NCI-H187 treated with DMSO at 0.1 percent for 48 hours (cell line): ENCODE results near the gene SPAG4.

Experiments used
- DNase-seq: peaks from one replicate; lab custom pipeline; 2025; lab: John Stamatoyannopoulos, UW

Gene SPAG4

DNA sequence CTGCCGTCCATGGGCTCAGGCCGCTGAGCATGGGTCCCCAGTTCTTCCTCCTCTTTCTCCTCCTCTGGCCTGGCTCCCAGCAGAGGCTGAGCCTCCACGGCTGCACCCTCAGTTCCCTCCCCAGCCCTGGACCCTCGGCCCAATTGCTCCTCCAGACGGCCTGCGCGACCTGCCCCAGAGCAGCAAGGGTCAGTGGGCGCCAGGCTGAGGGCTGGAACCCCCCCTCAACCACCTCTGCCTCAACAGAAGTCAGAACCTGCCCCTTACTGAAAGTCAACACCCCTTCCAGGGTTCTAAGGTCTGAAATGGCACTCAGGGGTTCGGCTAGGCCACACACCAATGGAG lies 15.9 kb upstream of the SPAG4 start:
- no peak for DNase-seq

DNA sequence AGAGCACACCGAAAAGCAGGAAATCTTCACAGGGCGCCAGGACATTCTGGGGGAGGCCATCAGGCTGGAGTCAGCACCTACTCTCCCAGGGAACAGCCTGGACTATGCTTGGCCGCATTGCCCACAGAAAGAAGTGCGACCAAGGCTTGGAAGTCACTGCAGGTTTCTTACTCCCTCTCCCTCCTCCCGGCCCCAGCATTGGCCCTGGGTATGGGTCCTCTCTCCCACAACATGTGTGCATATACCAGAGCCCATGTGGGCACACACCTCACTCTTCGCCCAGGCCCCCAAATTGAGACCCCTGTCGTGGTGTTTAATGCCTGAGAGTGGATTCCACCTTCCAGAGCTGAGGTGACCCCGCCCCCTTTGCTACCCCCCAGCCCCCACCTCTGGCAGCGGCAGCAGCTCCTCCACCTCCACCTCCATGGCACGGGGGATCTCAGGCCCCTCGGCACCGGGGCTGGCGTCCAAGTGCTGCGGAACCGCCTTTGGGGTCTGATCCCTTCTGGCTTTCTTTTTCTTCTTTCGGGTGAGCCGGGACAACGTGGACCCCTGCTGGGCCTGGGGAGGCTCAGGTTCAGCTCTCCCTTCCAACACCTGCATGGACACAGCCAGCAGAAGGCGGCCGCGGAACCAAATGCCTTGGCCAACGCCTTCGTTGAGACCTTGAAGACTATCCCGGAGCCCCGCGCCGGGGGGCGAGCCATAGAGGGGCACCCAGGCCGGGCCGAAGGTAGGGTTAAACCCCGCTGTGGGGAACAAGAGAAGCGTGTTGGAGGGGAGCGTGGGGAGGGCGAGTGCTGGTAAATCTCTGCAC lies 15.2 kb upstream of the SPAG4 start:
- no peak for DNase-seq

DNA sequence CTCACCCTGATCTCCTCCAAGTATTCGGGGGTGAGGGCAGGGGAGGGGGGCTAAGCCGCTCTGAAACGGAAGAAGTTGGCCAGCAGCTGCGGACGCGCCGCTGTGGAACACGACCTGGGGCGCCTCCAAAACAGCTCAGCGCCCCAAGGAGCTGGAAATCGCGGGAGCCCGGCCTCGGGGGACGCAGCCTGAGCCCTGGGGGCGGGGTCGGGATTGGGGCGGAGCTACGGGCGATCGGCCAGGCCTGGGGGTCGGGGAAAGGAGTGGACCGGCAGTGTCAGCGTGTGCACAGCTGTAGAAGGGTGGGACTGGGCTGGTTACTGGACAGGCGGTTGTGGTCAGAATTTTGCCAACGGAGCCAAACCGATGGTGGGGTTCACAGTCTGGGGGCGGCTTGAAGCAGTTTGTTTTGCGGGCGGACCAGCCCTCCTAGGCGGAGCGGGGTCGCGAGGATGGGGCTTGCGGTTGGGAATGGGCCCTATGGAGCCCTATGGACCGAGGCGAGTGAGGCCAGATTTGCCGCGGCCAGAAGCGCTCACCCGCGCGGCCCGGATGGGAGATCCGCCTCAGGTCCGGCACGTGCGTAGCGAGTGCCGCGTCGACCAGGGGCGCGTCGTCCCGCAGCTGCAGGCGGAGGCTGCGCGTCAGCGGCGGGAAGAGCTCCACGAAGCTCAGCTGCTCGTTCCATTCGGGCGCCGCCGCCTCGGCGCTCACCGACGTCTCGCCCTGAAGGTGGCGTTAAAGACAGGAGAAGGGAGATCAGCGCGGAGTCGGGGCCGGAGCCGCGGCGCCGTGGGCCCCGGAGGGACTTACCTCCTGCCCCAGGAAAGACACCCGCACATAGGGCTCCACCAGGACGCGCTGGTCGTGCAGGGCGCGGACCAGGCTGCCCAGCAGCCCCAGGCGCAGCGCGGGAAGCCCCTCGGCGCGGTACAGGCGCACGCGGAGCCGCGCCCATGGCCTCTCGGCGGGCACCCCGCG lies 14.3 kb upstream of the SPAG4 start:
- DNase-seq: no peak

DNA sequence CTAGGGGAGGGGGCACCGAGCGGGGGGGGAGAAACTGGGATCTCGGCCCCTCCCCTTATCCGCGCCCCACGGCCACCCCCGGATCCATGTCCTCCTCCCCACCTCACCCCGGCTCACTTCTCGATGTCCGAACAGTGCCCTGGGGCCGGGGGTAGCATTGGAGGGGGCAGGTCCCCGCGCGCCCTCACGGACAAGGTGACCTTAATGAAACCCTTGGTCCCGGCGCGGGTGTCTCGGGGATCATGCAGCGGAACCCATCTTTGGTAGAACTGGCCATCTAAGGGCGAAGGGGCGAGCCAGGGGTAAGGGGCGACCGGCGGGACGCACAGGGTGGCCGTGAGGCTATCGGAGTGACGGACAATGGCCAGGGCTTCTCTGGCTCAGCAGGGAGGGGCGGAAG lies 13.6 kb upstream of the SPAG4 start:
- no peak for DNase-seq

DNA sequence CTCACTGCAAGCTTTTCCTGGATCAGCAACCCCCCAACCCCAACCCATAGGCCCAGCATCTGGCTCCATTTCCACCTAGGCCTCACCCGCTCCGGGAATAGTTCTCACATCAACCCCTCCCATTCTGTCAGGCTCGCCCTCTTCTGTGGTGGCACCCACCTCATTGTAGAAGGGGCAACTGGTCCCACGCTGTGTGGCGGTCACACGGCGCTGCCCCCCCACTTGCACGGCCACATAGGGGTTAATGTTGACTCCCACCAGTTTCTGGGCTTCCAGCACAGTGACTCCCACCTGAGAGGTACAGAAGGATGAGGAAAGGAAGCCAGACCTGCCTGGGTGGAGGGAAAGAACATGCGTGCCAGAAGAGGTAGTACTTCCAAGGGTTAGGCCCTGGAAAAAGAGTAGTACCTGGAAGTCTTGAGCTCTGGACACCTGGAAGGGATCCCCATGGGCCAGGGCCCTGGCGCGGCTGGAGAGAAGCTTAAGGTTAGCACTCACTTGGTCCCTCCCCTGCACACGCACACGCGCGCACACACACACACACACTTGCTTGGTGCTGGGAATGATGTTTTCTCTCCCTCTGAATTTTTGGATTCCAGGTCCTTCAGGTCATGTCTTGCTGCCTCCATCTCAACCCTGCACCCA lies 12.7 kb upstream of the SPAG4 start:
- no peak for DNase-seq

DNA sequence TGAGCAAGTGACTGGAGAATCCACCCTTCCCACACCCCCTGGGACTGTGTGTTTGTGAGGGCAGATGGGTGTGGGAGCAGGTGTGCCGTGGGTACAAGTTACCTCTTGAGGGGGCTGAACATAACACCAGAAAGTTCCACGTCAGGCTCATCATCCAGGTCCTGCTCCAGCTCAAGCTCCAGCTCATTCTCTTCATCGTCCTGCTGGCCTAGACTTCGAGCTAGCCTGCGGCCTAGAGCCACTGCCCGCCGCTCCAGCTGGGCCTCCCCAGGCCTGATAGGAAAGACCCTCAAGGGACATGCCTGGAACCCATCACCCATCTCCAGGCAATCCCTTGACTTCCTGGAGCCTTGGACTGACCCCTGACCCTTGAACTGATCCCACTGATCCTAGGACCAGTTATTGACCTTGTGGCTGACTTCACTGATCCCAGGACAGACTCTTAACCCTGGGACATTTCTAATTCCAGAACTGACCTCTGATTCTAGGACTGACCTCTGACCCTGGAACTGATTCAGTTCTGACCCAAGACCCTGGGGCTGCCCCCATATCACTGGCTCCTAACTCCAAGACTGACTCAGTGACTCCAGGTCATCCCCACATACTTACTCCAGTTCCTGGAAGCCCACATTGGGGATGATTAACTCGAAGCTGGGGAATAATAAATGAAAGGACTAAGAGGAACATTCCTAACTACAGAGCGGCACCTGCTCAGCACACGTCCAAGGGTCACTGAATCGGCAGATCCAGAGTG lies 11.8 kb upstream of the SPAG4 start:
- DNase-seq: no peak

DNA sequence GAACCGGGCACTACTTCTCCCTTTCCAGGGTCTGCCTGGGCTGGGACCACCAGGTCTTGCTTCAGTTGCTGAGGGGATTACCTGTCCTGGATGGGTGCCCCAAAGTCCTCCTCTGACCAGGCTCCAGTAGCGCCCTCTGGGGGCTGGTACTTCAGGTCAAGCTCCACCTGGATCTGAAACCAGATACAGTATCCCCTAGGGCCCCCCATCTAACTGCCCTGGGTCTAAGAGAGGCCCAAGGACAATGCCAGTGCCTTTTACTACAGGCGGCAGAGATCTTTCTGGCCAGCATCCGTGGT lies 11.2 kb upstream of the SPAG4 start:
- DNase-seq: no peak

DNA sequence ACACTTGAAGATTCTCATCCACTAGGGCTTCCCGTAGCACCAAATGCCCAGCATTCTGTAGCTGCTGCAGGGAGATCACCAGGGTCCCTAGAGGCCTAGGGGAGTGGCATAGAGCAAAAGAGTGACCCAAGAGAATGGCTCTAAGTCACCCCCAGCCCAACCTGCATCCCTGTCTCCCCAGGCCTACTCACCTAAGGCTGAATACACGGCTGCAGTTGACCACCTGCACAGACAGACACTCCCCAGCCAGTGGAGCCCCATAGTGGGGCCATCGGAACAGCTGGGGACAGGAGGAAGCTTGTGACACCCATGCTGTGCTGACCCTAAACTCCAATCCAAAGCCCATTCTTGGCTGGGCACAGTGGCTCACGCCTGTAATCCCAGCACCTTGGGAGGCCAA lies 9.5 kb upstream of the SPAG4 start:
- DNase-seq: no peak

DNA sequence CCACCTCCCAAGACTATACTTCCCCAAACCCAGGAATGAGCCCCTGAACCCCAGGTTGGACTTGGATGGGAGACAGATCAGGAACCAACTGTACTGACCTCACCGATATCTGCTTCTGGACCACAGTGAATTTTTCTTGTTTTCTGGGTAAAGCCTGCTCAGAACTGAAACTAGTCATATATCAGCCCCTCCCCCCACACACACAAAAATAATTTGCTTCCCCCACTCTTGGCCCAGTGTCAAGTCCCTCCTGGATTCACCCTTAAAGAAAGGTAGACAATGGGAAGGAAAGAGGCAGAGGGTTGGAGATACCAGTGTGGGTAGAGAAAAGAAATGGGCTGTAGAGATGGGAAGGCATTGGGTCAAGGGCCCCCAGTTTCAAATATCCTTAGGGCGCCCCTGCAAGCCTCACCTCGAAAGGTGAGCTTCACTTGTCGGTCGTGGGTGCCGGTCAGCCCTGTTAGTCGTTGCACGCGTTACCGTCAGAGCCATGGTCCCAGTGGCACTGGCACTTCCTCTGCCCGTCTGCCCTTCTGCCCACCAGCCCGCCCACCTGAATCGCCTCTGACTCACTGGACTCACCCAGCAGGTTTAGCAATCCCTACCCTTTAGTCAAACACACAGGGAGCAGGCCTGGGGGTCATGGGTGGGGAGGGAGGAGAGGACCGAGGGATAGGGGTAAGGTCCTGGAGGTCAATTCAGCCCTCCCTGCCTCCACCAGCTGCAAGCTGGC lies 8.5 kb upstream of the SPAG4 start:
- no peak for DNase-seq

DNA sequence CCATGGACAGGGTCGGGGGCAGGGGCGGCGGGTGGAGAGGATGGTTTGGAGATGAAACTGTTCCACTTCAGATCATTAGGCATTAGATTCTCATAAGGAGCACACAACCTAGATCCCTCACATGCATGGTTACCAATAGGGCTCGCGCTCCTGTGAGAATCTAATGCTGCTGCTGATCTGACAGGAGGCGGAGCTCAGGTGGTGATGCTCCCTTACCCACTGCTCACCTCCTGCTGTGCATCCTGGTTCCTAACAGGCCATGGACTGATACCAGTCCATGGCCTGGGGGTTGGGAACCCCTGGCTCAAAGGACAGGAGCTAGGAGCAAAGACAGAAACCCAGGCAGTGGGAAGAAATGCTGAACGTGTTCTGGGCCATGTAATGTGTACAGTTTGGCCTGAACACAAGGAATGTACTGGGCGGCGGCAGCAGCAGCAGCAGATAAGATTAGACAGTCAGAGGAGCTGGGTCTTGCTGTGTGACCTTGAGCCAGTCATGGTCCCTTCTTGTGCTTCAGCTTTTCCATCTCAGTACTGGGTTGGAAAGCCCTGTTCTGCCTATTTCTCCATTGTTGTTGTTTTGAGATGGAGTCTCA lies 4.7 kb upstream of the SPAG4 start:
- no peak for DNase-seq

DNA sequence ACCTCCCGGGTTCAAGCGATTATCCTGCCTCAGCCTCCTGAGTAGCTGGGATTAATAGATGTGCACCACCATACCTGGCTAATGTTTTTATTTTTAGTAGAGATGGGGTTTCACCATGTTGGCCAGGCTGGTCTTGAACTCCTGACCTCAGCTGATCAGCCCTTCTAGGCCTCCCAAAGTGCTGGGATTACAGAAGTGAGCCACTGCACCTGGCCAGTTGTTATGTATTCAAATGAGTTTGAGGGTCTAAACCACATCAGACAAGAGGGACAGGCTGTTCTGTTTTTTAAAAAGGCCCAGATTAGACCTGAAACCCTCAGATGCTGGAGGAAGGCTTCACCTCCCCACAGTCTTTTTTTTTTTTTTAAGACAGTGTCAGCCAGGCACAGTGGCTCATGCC lies 4.1 kb upstream of the SPAG4 start:
- no peak for DNase-seq

DNA sequence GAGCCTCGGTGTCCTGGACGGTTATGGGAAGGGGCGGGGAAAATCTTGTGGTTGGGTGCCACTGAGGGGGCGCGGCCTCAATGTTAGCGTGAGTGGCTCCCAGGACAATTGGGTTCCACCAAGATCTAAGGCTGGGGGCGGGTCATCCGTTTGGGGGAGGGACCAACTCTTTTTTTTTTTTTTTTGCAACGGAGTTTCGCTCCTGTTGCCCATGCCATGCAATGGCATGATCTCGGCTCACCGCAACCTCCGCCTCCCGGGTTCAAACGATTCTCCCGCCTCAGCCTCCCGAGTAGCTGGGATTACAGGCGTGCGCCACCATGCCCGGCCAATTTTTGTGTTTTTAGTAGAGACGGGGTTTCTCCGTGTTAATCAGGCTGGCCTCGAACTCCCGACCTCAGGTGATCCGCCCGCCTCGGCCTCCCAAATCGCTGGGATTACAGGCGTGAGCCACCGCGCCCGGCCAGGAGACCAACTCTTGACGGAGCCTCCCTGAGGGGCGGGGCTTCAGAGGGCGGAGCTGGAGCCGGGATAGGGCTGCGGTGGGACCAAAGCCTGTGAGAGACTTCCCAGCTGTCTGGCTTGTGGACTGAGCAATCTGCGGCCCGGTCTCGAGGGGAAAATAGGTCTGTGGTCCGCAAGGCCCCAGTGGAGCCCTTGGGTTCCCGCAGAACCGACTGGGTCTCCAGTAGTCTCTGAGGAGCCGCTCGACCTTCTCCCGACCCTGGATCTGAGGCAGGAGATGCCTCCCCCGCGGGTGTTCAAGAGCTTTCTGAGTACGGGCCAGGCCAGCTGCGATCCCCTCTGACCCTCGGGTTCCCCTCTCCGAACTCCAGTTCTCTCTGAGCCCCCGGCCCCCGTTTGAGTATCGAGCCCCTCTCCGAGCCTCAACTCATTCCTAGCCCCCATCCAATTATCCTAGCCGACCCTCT lies 1.1 kb downstream of the SPAG4 start:
- peak; percentile 16 for DNase-seq

DNA sequence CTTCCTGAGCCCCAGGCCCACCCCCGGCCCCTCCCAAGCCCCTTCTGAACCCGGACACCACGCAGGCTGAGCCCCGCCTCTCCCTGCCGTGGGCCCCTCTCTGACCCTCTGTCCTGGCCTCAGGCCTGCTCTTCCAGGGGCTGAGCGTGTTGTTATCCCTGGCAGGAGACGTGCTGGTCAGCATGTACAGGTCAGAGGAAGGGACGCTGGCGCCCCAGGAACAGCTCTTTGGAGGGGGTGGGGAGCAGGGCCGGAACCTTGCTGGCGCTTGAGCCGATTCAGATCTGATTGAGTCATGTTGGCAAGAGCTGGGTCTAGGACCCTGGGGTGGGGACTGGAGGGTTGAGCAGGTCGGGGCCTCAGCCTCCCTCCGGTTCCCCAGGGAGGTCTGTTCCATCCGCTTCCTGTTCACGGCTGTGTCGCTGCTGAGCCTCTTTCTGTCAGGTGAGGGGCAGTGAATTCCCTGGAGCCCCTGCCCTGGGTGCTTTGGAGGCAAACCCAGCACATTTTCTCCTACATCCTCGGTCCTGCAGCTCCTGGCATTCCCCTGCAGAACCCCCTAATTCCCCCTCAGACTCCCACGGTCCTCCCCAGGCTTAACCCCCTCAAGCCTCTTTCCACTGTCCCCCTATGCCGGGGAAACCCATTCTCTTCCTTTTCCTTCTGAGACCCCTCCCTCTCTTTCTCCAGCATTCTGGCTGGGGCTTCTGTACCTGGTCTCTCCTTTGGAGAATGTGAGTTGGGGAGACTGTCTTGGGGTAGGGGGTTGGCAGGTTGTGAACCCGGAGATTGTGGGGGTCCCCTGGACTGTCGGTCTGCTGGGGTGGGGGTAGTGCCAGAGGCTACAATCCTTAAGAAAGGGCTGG lies 2.0 kb downstream of the SPAG4 start:
- no peak for DNase-seq

DNA sequence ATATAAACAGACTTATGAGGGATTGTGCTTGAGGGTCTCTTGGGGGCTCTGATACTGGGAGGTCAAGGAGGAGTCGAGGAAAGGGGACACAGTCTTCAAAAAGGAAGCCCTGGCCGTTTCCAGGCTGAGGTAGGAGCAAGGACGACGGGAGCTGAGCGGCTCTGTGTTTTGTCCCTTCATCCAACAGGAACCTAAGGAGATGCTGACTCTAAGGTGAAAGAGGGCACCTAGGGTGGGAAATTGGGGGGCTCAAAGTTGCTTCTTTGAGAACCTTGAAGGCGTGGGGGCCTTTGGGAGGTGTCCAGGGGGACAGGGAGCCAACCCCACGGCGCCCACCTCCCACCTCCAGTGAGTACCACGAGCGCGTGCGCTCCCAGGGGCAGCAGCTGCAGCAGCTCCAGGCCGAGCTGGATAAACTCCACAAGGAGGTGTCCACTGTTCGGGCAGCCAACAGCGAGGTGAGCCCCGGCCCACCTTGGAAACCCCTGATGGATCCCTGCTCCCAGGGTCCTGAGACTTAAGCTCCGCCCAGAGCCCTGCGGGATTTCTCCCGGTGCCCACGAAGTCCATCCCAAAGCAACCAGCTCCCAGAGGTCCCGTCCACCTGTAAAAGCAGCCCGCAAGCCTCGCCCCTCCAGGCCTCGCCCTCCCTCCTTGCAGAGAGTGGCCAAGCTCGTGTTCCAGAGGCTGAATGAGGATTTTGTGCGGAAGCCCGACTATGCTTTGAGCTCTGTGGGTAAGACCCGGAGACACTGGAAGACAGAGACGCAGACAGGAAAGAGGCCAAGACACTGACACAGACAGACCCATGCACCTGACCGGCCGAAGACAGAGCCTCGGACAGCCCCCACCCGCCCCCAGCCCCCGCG lies 2.9 kb downstream of the SPAG4 start:
- no peak for DNase-seq

DNA sequence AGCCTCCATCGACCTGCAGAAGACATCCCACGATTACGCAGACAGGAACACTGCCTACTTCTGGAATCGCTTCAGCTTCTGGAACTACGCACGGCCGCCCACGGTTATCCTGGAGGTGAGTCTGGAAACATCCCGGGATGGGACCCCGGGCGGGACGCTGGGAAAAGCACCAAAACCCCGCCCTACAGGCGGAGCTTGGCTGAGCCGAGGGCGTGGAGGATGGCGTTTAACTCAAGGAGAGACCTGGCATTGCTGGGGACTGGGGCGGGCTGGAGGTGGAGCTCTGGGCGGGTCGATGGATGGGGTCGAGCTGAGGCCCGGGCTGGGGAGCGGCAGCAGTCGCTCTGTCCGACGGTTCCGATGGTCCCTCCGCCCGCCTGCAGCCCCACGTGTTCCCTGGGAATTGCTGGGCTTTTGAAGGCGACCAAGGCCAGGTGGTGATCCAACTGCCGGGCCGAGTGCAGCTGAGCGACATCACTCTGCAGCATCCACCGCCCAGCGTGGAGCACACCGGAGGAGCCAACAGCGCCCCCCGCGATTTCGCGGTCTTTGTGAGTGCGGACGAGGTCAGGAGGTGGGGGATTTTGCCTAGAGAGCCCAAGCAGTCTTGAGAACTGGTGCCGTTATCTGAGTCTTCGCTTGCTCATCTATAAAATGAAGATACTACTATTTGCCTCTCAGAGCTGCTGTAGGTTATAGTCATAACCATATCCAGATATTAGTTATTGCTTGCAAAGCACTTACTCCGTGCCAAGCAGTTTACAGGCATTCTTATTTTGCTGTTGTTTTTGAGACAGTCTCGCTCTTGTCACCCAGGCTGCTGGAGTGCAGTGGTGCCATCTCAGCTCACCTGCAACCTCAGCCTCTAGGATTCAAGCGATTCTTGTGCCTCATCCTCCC lies 3.8 kb downstream of the SPAG4 start:
- no peak for DNase-seq

DNA sequence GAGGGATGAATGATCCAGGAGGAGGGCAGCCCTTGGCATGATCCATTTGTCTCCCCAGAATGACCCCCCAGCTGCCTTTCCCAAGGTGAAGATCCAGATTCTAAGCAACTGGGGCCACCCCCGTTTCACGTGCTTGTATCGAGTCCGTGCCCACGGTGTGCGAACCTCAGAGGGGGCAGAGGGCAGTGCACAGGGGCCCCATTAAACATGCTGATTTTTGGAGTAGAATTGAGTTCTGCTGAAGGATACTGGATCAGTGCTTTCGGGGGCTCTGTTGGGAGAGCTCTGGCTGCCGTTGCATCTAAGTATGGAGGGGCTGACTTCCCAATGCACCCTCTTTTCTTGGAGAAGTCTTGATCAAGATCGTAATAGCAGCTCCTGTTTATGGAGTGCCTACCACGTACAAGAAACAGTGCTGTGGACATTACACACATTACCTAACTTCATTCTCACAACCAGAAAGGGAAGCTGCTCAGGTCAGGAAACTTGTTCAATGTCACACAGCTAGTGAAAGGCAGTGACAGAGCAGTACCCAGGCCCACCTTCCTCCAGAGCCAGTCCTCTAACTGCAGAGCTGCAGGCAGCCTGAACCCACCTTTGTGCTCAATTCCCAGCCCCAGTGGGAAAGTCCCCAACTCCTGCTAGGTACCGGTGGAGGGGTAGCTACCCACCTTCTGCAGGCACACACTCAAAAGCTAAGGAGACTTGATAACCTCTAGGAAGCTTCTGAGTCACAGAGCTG lies 5.4 kb downstream of the SPAG4 start:
- no peak for DNase-seq
